ENCODE data around the gene AKT1.

DNA sequence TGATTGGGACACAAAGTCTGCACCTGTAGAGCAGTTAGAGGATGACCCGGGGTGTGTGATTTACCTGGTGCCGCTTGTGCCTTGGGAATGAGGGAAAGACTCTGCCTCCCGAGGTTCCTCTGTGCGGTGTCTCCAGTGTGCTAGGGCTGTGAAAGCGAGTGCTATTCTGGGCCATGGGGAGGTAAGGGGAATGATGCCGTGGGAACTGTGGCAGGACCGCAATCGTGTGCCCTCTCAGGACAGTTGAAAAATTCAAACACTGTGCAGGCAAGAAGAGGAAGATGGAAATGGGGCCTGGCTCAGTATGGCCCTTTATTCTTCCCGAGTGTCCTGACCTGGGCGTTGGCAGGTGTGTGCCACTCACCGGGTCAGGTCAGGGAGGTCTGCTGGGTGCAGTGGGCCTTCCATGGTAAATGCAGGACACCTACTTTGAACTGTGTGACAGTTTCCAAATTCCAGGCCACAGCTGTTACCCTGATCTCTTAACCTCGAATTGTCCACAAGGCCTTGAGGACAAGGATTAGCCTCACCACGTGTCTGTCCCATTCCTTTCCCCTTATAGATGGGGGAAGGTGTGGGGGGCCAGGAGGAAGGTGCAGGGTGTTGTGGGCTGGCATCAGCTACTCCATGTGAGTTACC, 41.2 kb downstream of the AKT1 start:
- TF ChIP-seq POLR2A (IDR thresholded peaks at IDR 0.05), result no peak
- TF ChIP-seq, protein P1, sequence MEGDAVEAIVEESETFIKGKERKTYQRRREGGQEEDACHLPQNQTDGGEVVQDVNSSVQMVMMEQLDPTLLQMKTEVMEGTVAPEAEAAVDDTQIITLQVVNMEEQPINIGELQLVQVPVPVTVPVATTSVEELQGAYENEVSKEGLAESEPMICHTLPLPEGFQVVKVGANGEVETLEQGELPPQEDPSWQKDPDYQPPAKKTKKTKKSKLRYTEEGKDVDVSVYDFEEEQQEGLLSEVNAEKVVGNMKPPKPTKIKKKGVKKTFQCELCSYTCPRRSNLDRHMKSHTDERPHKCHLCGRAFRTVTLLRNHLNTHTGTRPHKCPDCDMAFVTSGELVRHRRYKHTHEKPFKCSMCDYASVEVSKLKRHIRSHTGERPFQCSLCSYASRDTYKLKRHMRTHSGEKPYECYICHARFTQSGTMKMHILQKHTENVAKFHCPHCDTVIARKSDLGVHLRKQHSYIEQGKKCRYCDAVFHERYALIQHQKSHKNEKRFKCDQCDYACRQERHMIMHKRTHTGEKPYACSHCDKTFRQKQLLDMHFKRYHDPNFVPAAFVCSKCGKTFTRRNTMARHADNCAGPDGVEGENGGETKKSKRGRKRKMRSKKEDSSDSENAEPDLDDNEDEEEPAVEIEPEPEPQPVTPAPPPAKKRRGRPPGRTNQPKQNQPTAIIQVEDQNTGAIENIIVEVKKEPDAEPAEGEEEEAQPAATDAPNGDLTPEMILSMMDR (IDR thresholded peaks at IDR 0.05), result no peak
